HFFc6 (cell line): ENCODE measurements around the gene RFX5. TPM values are rescaled to one million over a fixed set of nuclear protein-coding genes. Genes with fewer than 3 reads are reported as not detected.
"Not testable (repeated sequence)": the region's sequence is repeated elsewhere in the genome, so short reads cannot be mapped to it uniquely, and the experiment has no call there.

ENCODE experiments used
- DNase-seq: peaks from one replicate; pipeline ENCODE4 v3.0.0-alpha.2; 2018
- H3K27ac Mint-ChIP-seq: 2 replicates; pipeline ENCODE4 v1.8.0; 2020; ENCODE audit warnings: mild to moderate bottlenecking, mixed read lengths
- H3K27me3 Mint-ChIP-seq: 2 replicates; pipeline ENCODE4 v1.8.0; 2021; ENCODE audit warnings: mild to moderate bottlenecking, moderate library complexity, mixed read lengths; ENCODE audit not compliant: insufficient read depth
- H3K36me3 Mint-ChIP-seq: 2 replicates; pipeline ENCODE4 v1.8.0; 2021; ENCODE audit warnings: low read depth, mixed read lengths
- H3K4me1 Mint-ChIP-seq: 2 replicates; pipeline ENCODE4 v1.8.0; 2020; ENCODE audit warnings: low read depth, mixed read lengths
- H3K4me3 Mint-ChIP-seq: 2 replicates; pipeline ENCODE4 v1.8.0; 2020; ENCODE audit warnings: mild to moderate bottlenecking, moderate library complexity, mixed read lengths
- H3K9me3 Mint-ChIP-seq: 2 replicates; pipeline ENCODE4 v1.8.0; 2020; ENCODE audit warnings: mild to moderate bottlenecking, mixed read lengths
- CTCF ChIP-seq: fragments of 200-600 bp; sonication (generic); IDR thresholded peaks from 2 replicates; pipeline ENCODE4 v1.5.0; 2021; ENCODE audit warnings: antibody characterized with exemption, mild to moderate bottlenecking
- long read RNA-seq: library from polyadenylated mRNA; unstranded; transcript quantifications from one replicate; pipeline ENCODE4 v2.0.0, GENCODE V29; 2019
- total RNA-seq, 6 experiments: library from RNA; stranded (reverse); fragmentation: NEBNext Ultra II Directional; extraction: Animal tissue kit (Norgen Biotek cat#: 25700); gene quantifications; 2 replicates in 1 of 6; 3 replicates in 5 of 6; pipeline ENCODE4 v1.2.3, GENCODE V29; 2021

The RFX5 gene
- 10 to 100 TPM; 32.1 to 39.0 (median 35.7) TPM for total RNA-seq
- long read RNA-seq, transcript RFX5-215 (11 exons, 2,355 nt), result major isoform, 7 of 20 reads
- long read RNA-seq, partial matches to known transcripts, result 2 of 20 reads
- long read RNA-seq, other reads (novel, unspliced or antisense), result 9 of 20 reads

DNA sequence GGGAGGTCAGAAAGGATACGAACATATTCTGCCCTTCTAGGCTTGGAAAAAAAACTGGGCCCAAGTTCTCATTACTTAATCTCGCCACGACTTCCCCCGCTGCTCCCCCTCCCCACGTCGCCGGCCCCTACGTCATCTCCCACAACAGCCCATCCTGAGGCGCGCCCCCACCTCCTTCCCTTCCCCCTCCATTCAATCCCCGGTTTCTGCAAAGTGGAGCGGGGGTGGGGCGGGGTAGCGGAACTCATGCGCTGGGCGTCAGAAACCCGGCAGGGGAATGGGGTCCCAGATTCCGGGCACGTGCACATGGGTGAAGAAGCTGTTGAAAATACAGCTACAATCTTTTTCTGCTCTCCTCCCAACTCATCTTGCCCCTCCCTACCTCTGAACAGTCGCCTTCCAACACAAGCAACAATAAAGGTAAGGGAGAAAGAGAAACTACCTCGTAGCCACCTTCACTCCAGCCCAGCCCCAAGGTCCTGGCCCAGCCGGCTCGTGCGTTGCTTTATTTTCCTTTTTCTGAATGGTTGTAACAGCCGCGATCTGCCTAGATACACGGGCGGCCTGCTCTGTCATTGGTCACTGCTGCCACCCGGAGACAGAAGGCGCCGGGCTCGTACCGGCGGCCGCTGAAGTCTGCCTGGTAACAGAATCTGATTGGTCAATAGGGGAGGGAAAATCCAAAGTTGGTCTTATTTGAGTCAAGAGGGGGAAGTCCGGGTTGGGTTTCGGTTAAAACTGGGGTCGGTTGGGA lies at the start of gene RFX5:
TSS of gene RFX5 (minus strand) at position 484 of the 754 bp plus-strand sequence. CDS start 932 bp downstream, outside the sequence.
- peak; percentile 97 for DNase-seq
- TF ChIP-seq CTCF, result no peak
- Mint-ChIP-seq H3K36me3 (peaks cover 8% of the 10 kb centered on the region), H3K27ac (peak within 1 kb of the TSS; percentile 96), H3K4me3 (peak within 1 kb of the TSS; percentile 96), H3K27me3 (no peaks in the 10 kb centered on the region), H3K9me3 (peaks cover 3% of the 10 kb centered on the region), H3K4me1 (peaks cover 25% of the 10 kb centered on the region)

DNA sequence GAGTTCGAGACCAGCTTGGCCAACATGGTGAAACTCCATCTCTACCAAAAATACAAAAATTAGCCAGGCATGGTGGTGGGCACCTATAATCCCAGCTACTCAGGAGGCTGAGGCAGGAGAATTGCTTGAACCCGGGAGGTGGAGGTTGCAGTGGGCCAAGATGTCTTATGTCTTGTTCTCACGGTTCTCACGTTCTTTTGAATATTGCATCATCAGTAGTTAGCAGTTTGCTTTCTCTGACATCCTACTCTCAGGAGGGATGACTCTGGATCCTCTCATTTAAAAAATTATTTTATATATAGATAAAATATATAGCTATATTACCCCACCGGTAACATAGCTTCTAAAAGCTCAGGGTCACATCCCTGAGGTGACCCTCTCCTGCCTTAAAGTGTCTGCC lies 49.2 kb upstream of the RFX5 start:
- H3K27me3 Mint-ChIP-seq, result peaks cover 12% of the 10 kb centered on the region; the same call in 1 of the 2 replicates
- DNase-seq, result not testable (repeated sequence)

GRCh38 chr1:151393583-151393982 lies 46.5 kb upstream of the RFX5 start:
- Mint-ChIP-seq H3K9me3 (no peaks in the 10 kb centered on the region; the same call in 1 of the 2 replicates), H3K36me3 (no peaks in the 10 kb centered on the region), H3K27ac (no peak overlapping the region), H3K4me3 (no peak overlapping the region), H3K4me1 (no peaks in the 10 kb centered on the region), H3K27me3 (peaks cover 12% of the 10 kb centered on the region; the same call in 1 of the 2 replicates)
- no peak for DNase-seq
- no peak for TF ChIP-seq CTCF

More for the DNA sequence above, 49.2 kb upstream of the RFX5 start:
- peaks cover 21% of the 10 kb centered on the region for H3K36me3 Mint-ChIP-seq
- peaks cover 21% of the 10 kb centered on the region for H3K4me1 Mint-ChIP-seq
- H3K9me3 Mint-ChIP-seq, H3K4me3 Mint-ChIP-seq, H3K27ac Mint-ChIP-seq: not testable (repeated sequence)

DNA sequence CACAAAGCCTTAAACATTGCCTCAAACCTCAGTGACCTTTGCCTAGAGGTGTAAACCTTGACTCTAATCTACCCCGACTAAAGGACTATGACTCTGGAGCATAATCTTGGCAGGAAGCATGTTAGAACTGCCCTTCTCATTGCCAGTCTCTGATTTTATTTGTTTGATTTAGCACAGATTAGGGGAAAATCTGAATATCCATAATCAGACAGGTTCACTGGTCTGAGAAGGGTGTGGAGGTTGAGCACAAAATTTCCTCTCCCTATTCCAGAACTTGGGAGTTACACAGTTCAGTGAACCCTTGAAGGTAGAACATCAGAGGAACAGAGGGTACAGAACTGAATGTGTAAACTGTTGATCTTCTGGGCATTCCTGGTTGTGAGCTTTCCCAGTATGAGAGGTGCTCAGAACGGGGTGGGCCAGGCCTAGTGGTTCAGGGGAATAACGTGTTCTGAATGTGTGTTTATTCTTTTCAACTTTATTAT lies 44.1 kb upstream of the RFX5 start:
- Mint-ChIP-seq H3K4me1 (no peaks in the 10 kb centered on the region), H3K27me3 (peaks cover 13% of the 10 kb centered on the region; the same call in 1 of the 2 replicates), H3K36me3 (no peaks in the 10 kb centered on the region), H3K9me3 (no peaks in the 10 kb centered on the region; the same call in 1 of the 2 replicates), H3K27ac (no peak overlapping the region), H3K4me3 (no peak overlapping the region)
- DNase-seq, result no peak
- TF ChIP-seq CTCF, result no peak

DNA sequence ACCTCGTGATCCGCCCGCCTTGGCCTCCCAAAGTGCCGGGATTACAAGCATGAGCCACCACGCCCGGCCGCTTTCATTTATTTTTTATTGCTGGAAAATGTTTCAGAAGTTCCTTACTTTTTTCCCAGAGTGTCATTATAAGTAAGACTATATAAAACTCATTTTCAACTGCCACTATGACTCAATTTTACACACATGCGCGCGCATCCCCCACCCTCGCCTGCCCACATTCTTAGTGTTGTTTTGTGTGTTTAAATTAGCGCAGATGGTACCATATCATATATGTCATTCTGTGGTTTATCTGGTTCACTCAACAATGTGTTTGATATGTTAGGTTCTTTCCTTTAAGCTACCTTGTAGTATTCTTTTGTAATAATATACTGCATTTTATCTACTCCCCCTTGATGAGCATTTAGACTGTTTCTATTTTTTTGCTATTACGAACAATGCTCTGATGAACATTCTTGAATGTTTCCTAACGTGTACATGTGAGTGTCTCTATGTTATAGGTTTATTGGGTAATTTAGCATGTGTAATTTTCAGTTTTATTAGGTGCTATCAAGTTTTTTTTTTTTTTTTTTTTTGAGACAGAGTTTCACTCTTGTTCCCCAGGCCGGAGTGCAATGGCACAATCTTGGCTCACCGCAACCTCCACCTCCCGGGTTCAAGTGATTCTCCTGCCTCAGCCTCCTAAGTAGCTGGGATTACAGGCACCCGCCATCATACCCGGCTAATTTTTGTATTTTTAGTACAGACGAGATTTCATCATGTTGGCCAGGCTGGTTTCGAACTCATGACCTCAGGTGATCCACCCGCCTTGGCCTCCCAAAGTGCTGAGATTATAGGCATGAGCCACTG lies 43.4 kb upstream of the RFX5 start:
- not testable (repeated sequence) for DNase-seq, H3K27ac Mint-ChIP-seq, H3K4me1 Mint-ChIP-seq

GRCh38 chr1:151386002-151386401 lies 39.0 kb upstream of the RFX5 start:
- H3K9me3 Mint-ChIP-seq, result no peaks in the 10 kb centered on the region
- H3K36me3 Mint-ChIP-seq, result no peaks in the 10 kb centered on the region
- no peak overlapping the region for H3K4me3 Mint-ChIP-seq
- H3K27me3 Mint-ChIP-seq, result peaks cover 6% of the 10 kb centered on the region
- no peaks in the 10 kb centered on the region for H3K4me1 Mint-ChIP-seq
- H3K27ac Mint-ChIP-seq, result no peak overlapping the region
- TF ChIP-seq CTCF, result no peak
- no peak for DNase-seq

More for the DNA sequence above, 43.4 kb upstream of the RFX5 start:
- not testable (repeated sequence) for H3K9me3 Mint-ChIP-seq, H3K4me3 Mint-ChIP-seq, H3K36me3 Mint-ChIP-seq
- H3K27me3 Mint-ChIP-seq, result peaks cover 13% of the 10 kb centered on the region; the same call in 1 of the 2 replicates
